Measurements from ENCODE around the gene APBB3. TPM values are rescaled to one million over a fixed set of nuclear protein-coding genes. Genes with fewer than 3 reads are reported as not detected.

The APBB3 gene
- total and polyA plus RNA-seq, 2 donors: 9.3 to 51.2 TPM

GRCh38 chr5:140551872-140552271 is 12.5 kb downstream of the APBB3 start:
- H3K36me3 ChIP-seq (ENCODE audit: control insufficient read depth in 2 of 2, insufficient read depth in 2 of 2, low read length in 1 of 2): peaks cover 27 to 41% of the 10 kb centered on the region in 2 donors
- peaks cover 26 to 44% of the 10 kb centered on the region in 2 donors for H3K4me1 ChIP-seq (ENCODE audit: control insufficient read depth in 2 of 2, insufficient read depth in 2 of 2, low read length in 2 of 2)
- no peaks in the 10 kb centered on the region for H3K9me3 ChIP-seq (ENCODE audit: control insufficient read depth in 2 of 2, insufficient read depth in 1 of 2, low read length in 1 of 2)
- no peak for DNase-seq (ENCODE audit: low read depth in 6 of 9, low spot score in 9 of 9)
- no peak overlapping the region for H3K4me3 ChIP-seq (ENCODE audit: low read length in 2 of 2)
- WGBS: 99% methylated on average over 4 of the region's 4 CpGs
- H3K27me3 ChIP-seq (ENCODE audit: control insufficient read depth in 2 of 2, insufficient read depth in 1 of 2, low read length in 1 of 2): no peaks in the 10 kb centered on the region
- no peak overlapping the region for H3K27ac ChIP-seq (ENCODE audit: low read depth in 1 of 2, low read length in 1 of 2)

GRCh38 chr5:140550147-140551079 is 14.0 kb downstream of the APBB3 start:
- H3K27me3 ChIP-seq (ENCODE audit: control insufficient read depth in 2 of 2, insufficient read depth in 1 of 2, low read length in 1 of 2): no peaks in the 10 kb centered on the region
- H3K36me3 ChIP-seq (ENCODE audit: control insufficient read depth in 2 of 2, insufficient read depth in 2 of 2, low read length in 1 of 2): peaks cover 27 to 41% of the 10 kb centered on the region in 2 donors
- DNase-seq (ENCODE audit: low read depth in 6 of 9, low spot score in 9 of 9): no peak
- H3K9me3 ChIP-seq (ENCODE audit: control insufficient read depth in 2 of 2, insufficient read depth in 1 of 2, low read length in 1 of 2): no peaks in the 10 kb centered on the region
- 96% methylated on average over 11 of the region's 11 CpGs for WGBS
- no peak overlapping the region for H3K4me3 ChIP-seq (ENCODE audit: low read length in 2 of 2)
- H3K27ac ChIP-seq (ENCODE audit: low read depth in 1 of 2, low read length in 1 of 2): no peak overlapping the region
- peaks cover 15 to 38% of the 10 kb centered on the region in 2 donors for H3K4me1 ChIP-seq (ENCODE audit: control insufficient read depth in 2 of 2, insufficient read depth in 2 of 2, low read length in 2 of 2)

GRCh38 chr5:140549237-140550144 is 14.9 kb downstream of the APBB3 start:
- Histone ChIP-seq H3K27me3 (ENCODE audit: control insufficient read depth in 2 of 2, insufficient read depth in 1 of 2, low read length in 1 of 2) (no peaks in the 10 kb centered on the region), H3K27ac (ENCODE audit: low read depth in 1 of 2, low read length in 1 of 2) (no peak overlapping the region), H3K4me3 (ENCODE audit: low read length in 2 of 2) (no peak overlapping the region), H3K9me3 (ENCODE audit: control insufficient read depth in 2 of 2, insufficient read depth in 1 of 2, low read length in 1 of 2) (no peaks in the 10 kb centered on the region), H3K4me1 (ENCODE audit: control insufficient read depth in 2 of 2, insufficient read depth in 2 of 2, low read length in 2 of 2) (peaks cover 12 to 36% of the 10 kb centered on the region in 2 donors), H3K36me3 (ENCODE audit: control insufficient read depth in 2 of 2, insufficient read depth in 2 of 2, low read length in 1 of 2) (peaks cover 27 to 47% of the 10 kb centered on the region in 2 donors)
- WGBS: 94% methylated on average over 3 of the region's 3 CpGs
- no peak for DNase-seq (ENCODE audit: low read depth in 6 of 9, low spot score in 9 of 9)

GRCh38 chr5:140548791-140549190 is 15.6 kb downstream of the APBB3 start:
- H3K4me1 ChIP-seq (ENCODE audit: control insufficient read depth in 2 of 2, insufficient read depth in 2 of 2, low read length in 2 of 2): peaks cover 9 to 30% of the 10 kb centered on the region in 2 donors
- 99% methylated on average over 7 of the region's 7 CpGs for WGBS

GRCh38 chr5:140548300-140548688 is 16.1 kb downstream of the APBB3 start:
- Histone ChIP-seq H3K9me3 (ENCODE audit: control insufficient read depth in 2 of 2, insufficient read depth in 1 of 2, low read length in 1 of 2) (no peaks in the 10 kb centered on the region), H3K4me1 (ENCODE audit: control insufficient read depth in 2 of 2, insufficient read depth in 2 of 2, low read length in 2 of 2) (peaks cover 9 to 30% of the 10 kb centered on the region in 2 donors), H3K4me3 (ENCODE audit: low read length in 2 of 2) (peak overlapping the region; percentile 54 to 64), H3K36me3 (ENCODE audit: control insufficient read depth in 2 of 2, insufficient read depth in 2 of 2, low read length in 1 of 2) (peaks cover 27 to 54% of the 10 kb centered on the region in 2 donors), H3K27me3 (ENCODE audit: control insufficient read depth in 2 of 2, insufficient read depth in 1 of 2, low read length in 1 of 2) (no peaks in the 10 kb centered on the region), H3K27ac (ENCODE audit: low read depth in 1 of 2, low read length in 1 of 2) (peak overlapping the region; percentile 86 to 92)
- WGBS: 13% methylated on average over 5 of the region's 5 CpGs
- no peak for DNase-seq (ENCODE audit: low read depth in 6 of 9, low spot score in 9 of 9)

More at GRCh38 chr5:140548791-140549190, 15.6 kb downstream of the APBB3 start:
- peaks cover 27 to 54% of the 10 kb centered on the region in 2 donors for H3K36me3 ChIP-seq (ENCODE audit: control insufficient read depth in 2 of 2, insufficient read depth in 2 of 2, low read length in 1 of 2)
- H3K27ac ChIP-seq (ENCODE audit: low read depth in 1 of 2, low read length in 1 of 2): peak overlapping the region; percentile 86 to 92
- H3K27me3 ChIP-seq (ENCODE audit: control insufficient read depth in 2 of 2, insufficient read depth in 1 of 2, low read length in 1 of 2): no peaks in the 10 kb centered on the region
- no peak overlapping the region for H3K4me3 ChIP-seq (ENCODE audit: low read length in 2 of 2)
- no peak for DNase-seq (ENCODE audit: low read depth in 6 of 9, low spot score in 9 of 9)
- no peaks in the 10 kb centered on the region for H3K9me3 ChIP-seq (ENCODE audit: control insufficient read depth in 2 of 2, insufficient read depth in 1 of 2, low read length in 1 of 2)

- WGBS: 1% methylated on average over 52 of the region's 52 CpGs
- DNase-seq (ENCODE audit: low read depth in 6 of 9, low spot score in 9 of 9): peak; percentile 59 to 87 (median 71)
- peaks cover 27 to 54% of the 10 kb centered on the region in 2 donors for H3K36me3 ChIP-seq (ENCODE audit: control insufficient read depth in 2 of 2, insufficient read depth in 2 of 2, low read length in 1 of 2)
- peaks cover 9 to 30% of the 10 kb centered on the region in 2 donors for H3K4me1 ChIP-seq (ENCODE audit: control insufficient read depth in 2 of 2, insufficient read depth in 2 of 2, low read length in 2 of 2)
- peak within 1 kb of the TSS; percentile 86 to 92 for H3K27ac ChIP-seq (ENCODE audit: low read depth in 1 of 2, low read length in 1 of 2)
- H3K9me3 ChIP-seq (ENCODE audit: control insufficient read depth in 2 of 2, insufficient read depth in 1 of 2, low read length in 1 of 2): no peaks in the 10 kb centered on the region
- H3K4me3 ChIP-seq (ENCODE audit: low read length in 2 of 2): peak within 1 kb of the TSS; percentile 54 to 64
- H3K27me3 ChIP-seq (ENCODE audit: control insufficient read depth in 2 of 2, insufficient read depth in 1 of 2, low read length in 1 of 2): no peaks in the 10 kb centered on the region
Measured at GRCh38 chr5:140547508-140548299, 16.7 kb downstream of the APBB3 start, which contains the start of gene EIF4EBP3. TSS of gene EIF4EBP3 (plus strand) at chr5:140547662. CDS start at chr5:140547738, 76 bp downstream.

GRCh38 chr5:140546851-140547507 is 17.4 kb downstream of the APBB3 start:
- no peaks in the 10 kb centered on the region for H3K27me3 ChIP-seq (ENCODE audit: control insufficient read depth in 2 of 2, insufficient read depth in 1 of 2, low read length in 1 of 2)
- DNase-seq (ENCODE audit: low read depth in 6 of 9, low spot score in 9 of 9): no peak
- H3K4me1 ChIP-seq (ENCODE audit: control insufficient read depth in 2 of 2, insufficient read depth in 2 of 2, low read length in 2 of 2): peaks cover 9 to 30% of the 10 kb centered on the region in 2 donors
- H3K9me3 ChIP-seq (ENCODE audit: control insufficient read depth in 2 of 2, insufficient read depth in 1 of 2, low read length in 1 of 2): no peaks in the 10 kb centered on the region
- peaks cover 30 to 54% of the 10 kb centered on the region in 2 donors for H3K36me3 ChIP-seq (ENCODE audit: control insufficient read depth in 2 of 2, insufficient read depth in 2 of 2, low read length in 1 of 2)
- 77% methylated on average over 13 of the region's 13 CpGs for WGBS
- peak overlapping the region; percentile 39 to 73 for H3K27ac ChIP-seq (ENCODE audit: low read depth in 1 of 2, low read length in 1 of 2)
- peak overlapping the region; percentile 54 to 64 for H3K4me3 ChIP-seq (ENCODE audit: low read length in 2 of 2)

- Histone ChIP-seq H3K4me1 (ENCODE audit: control insufficient read depth in 2 of 2, insufficient read depth in 2 of 2, low read length in 2 of 2) (peaks cover 9 to 30% of the 10 kb centered on the region in 2 donors), H3K27ac (ENCODE audit: low read depth in 1 of 2, low read length in 1 of 2) (no peak overlapping the region), H3K27me3 (ENCODE audit: control insufficient read depth in 2 of 2, insufficient read depth in 1 of 2, low read length in 1 of 2) (no peaks in the 10 kb centered on the region), H3K36me3 (ENCODE audit: control insufficient read depth in 2 of 2, insufficient read depth in 2 of 2, low read length in 1 of 2) (peaks cover 24 to 54% of the 10 kb centered on the region in 2 donors), H3K9me3 (ENCODE audit: control insufficient read depth in 2 of 2, insufficient read depth in 1 of 2, low read length in 1 of 2) (no peaks in the 10 kb centered on the region), H3K4me3 (ENCODE audit: low read length in 2 of 2) (no peak overlapping the region)
- DNase-seq (ENCODE audit: low read depth in 6 of 9, low spot score in 9 of 9): no peak
- 98% methylated on average over 10 of the region's 10 CpGs for WGBS
Measured at GRCh38 chr5:140545606-140546005, 18.8 kb downstream of the APBB3 start.
